Loucy (cell line): ENCODE results near the gene ETS2.

Experiments
- EZH2phosphoT487 ChIP-seq: fragments of 200-600 bp; IDR thresholded peaks from 2 replicates; pipeline ENCODE4 v1.6.1; 2018; ENCODE audit warnings: antibody characterized with exemption, mild to moderate bottlenecking, moderate library complexity, borderline replicate concordance
- TF ChIP-seq, protein P1 (sequence below): fragments of 200-600 bp; sonication (generic); conservative IDR thresholded peaks from 2 replicates; pipeline ENCODE4 v1.5.1; 2014; ENCODE audit warnings: mild to moderate bottlenecking, antibody characterized with exemption, low read length

- TF ChIP-seq, protein P1, sequence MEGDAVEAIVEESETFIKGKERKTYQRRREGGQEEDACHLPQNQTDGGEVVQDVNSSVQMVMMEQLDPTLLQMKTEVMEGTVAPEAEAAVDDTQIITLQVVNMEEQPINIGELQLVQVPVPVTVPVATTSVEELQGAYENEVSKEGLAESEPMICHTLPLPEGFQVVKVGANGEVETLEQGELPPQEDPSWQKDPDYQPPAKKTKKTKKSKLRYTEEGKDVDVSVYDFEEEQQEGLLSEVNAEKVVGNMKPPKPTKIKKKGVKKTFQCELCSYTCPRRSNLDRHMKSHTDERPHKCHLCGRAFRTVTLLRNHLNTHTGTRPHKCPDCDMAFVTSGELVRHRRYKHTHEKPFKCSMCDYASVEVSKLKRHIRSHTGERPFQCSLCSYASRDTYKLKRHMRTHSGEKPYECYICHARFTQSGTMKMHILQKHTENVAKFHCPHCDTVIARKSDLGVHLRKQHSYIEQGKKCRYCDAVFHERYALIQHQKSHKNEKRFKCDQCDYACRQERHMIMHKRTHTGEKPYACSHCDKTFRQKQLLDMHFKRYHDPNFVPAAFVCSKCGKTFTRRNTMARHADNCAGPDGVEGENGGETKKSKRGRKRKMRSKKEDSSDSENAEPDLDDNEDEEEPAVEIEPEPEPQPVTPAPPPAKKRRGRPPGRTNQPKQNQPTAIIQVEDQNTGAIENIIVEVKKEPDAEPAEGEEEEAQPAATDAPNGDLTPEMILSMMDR = no peak
- TF ChIP-seq EZH2phosphoT487 = no peak
These were observed 14.0 kb downstream of the ETS2 start for GRCh38 chr21:38819719-38820159.
